ENCODE data around the gene NR3C2.
"Not testable (repeated sequence)": the region's sequence is repeated elsewhere in the genome, so short reads cannot be mapped to it uniquely, and the experiment has no call there.

Gene NR3C2

GRCh38 chr4:148093065-148093464 is 349.1 kb downstream of the NR3C2 start:
- no peak for DNase-seq

- DNase-seq = no peak
These were observed 349.7 kb downstream of the NR3C2 start for GRCh38 chr4:148092316-148093014.

DNA sequence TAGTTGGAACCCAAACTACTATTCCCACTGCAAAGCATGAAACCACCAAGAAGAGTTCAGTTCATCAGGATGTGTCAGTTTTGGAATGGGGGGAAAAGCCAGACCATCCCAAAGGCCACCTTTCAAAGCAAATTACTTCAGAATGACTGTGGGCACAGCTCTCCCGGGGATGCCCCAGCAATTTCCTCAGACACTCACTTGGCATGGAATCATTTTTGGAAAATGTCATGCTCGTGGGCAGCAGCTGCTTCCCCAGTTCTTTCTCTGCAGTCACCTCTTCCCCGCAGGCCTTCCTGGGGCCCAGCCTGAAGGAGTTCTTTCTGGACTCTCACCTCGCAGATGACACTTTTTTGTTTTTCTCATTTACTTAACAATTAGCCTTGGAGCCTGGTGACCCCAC is 350.3 kb downstream of the NR3C2 start:
- no peak for DNase-seq

- no peak for DNase-seq
These were observed 351.4 kb downstream of the NR3C2 start for GRCh38 chr4:148090503-148091476.

GRCh38 chr4:148090029-148090428 is 352.2 kb downstream of the NR3C2 start:
- no peak for DNase-seq

DNA sequence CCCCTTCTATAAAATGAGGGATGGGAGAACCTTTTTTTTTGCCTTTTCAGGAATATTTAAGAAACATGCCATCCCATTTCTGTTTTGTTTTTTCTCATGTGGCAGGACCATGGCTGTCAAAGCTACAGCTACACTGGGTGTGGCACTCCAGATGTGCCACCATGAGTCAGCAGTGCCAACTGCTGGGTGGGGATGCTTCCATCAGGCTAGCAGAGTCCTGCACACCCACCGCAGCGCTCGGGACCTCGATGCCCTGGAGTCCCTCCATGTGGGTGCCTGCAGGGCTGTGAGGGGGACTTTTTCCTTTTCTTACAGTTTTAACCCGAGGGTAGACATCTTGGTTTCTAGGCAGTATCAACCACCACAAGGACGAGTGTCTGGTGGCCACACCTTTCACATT is 352.6 kb downstream of the NR3C2 start:
- no peak for DNase-seq

- not testable (repeated sequence) for DNase-seq
These were observed 359.1 kb downstream of the NR3C2 start for GRCh38 chr4:148083073-148083472.

DNA sequence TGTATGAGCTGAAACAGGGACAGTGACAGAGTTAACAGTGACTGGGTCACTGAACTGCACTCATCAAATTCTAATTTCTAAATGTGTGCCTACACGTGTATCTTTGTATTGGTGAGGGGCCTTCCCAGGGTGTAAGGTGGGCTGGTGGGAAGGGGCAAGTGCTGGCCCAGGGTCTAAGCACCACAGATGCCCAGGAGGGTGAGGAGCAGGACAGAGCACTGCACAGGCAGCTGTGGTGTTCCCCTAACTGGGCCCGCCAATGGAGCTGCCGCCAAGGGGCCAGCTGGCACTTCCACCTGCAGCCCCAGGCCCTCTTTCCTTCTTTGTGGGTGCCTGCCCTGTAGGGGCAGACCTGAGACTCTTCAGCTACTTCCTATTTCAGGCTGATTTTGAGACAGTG is 360.5 kb downstream of the NR3C2 start:
- DNase-seq = no peak

- DNase-seq = no peak
These were observed 360.9 kb downstream of the NR3C2 start for GRCh38 chr4:148081267-148081666.

GRCh38 chr4:148079961-148080360 is 362.3 kb downstream of the NR3C2 start:
- DNase-seq = no peak

DNA sequence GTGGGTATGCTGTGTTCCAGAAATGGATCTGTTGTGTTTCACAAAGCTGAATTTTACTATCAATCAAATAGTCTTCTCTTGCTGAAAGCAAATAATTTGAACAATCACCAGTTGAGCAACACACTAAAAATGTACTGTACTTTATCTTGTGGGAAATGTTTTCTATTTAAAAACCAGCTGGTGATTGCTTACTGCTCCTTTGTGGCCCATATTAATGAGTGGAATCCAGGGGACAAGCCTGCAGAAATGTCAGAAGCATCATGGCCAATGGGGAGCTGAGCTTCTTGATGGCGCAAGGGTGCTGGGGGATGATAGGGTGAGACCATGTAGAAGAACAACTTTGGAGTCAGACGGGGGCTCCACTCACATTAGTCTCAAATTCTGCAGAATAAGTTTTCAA is 364.2 kb downstream of the NR3C2 start:
- no peak for DNase-seq

- DNase-seq = no peak
These were observed 364.6 kb downstream of the NR3C2 start for GRCh38 chr4:148077581-148077980.

- no peak for DNase-seq
These were observed 365.2 kb downstream of the NR3C2 start for GRCh38 chr4:148076964-148077363.

DNA sequence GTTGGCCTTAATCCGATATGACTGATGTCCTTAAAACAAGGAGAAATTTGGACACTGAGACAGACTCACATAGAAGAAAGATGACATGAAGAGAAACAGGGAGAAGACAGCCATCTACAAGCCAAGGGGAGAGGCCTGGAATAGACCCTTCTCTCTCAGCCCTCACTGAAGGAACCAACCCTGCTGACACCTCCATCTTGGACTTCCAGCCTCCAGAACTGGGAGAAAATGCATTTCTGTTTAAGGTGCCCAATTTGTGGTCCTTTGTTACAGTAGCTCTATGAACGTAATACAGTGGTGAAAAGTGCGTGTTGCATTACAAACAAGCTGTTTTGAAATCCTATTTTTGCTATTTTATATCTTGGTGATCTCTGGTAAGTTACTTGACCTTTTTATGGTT is 366.8 kb downstream of the NR3C2 start:
- no peak for DNase-seq

DNA sequence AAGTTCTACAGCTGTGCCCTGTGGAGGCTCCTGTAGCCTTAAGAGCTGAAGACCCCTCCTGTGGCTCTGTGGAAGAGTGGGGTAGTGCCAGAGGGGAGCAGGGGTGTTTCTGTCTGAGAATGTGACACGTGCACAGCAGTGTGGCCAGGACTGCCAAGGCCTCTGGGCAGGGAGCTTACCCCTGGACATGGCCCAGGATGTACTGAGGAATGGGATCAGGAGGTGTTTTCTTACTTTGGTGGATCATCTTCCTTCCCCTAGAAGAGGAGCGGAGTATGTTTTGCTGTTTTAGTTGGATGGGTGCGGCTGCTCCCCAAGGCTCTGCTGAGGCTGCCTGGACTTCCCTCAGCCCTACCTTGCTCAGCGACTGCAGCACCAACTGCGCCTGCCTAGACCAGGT is 367.8 kb downstream of the NR3C2 start:
- DNase-seq = no peak

DNA sequence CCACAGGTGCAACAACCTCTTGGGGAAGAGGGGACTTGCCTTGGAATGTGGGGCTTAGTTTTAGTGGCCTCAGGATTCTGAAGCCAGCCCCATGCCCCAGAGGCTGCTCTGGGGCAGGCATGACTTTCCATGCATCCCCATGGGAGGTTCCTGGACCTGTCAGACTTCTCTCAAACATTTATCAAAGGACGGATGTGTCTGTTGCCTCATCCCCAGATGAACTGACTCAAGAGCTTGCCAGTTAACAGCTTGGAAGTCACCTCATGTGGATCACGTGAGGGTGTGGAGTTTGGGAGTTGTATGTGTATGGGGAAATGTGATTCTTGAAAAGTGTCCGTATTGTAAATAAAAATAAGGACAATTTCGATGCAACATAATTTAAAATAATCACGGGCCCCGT is 368.9 kb downstream of the NR3C2 start:
- no peak for DNase-seq

- DNase-seq = no peak
These were observed 369.4 kb downstream of the NR3C2 start for GRCh38 chr4:148072789-148073188.

GRCh38 chr4:148071009-148071408 is 371.2 kb downstream of the NR3C2 start:
- no peak for DNase-seq

- no peak for DNase-seq
These were observed 372.4 kb downstream of the NR3C2 start for GRCh38 chr4:148069895-148070178.

GRCh38 chr4:148069086-148069894 is 372.9 kb downstream of the NR3C2 start:
- no peak for DNase-seq

DNA sequence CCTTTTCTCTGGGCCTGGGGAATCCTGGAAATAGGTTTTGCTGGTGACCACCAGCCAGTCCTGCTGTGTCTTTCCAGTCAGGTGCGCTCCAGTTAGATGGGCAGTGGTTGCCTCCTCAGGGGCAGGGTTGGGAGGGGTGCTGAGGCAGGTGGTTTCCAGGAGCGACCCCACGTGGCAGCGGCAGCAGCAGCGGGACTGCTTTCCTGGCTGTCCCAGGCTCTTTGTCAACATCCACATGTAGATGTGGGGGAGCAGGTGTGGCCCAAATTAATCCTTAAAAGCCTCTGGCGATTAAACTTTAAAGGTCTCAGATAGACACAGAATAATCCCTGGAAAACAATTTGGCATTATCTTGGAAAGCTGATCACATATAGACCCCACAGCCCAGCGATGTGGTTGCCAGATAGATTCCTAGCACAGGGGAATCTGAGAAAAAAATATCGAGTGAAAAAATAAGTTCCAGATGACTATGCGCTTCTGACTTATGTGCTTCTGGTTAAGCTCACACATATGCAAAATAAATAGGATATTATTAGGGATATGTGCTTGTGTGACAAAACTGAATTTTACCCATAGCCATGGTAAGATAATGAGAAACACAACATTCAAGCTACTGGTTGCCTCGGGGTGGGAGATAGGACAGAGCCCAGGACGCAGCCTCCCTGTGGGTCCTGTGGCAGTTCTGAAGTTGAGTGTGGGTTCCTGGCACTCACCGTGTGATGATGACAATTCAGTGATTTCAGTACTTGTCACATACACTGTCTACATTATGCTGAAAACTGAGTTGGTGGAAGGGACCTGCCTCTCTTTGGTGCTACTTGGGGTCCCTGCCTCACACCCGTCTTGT is 373.9 kb downstream of the NR3C2 start:
- no peak for DNase-seq

- DNase-seq = no peak
These were observed 374.8 kb downstream of the NR3C2 start for GRCh38 chr4:148067301-148067916.

Measured in activated CD4-positive, alpha-beta T cell treated with anti-CD3 and anti-CD28 coated beads, Interleukin-2, amount 50 U/mL, for 4 hours (primary cell).